Prostate gland (tissue), 2 donors: ENCODE results near the gene TAPT1. TPM values are rescaled to one million over a fixed set of nuclear protein-coding genes. Genes with fewer than 3 reads are reported as not detected.

Source experiments
- DNase-seq: peaks from one replicate; pipeline ENCODE4 v3.0.0-alpha.2; 2019; ENCODE audit warnings: low spot score
- H3K27ac ChIP-seq, 2 donors: fragments of 200-600 bp; sonication (generic); 2 replicates each; pipeline ENCODE4 v1.5.1; 2017 to 2019
- H3K27me3 ChIP-seq: fragments of 200-600 bp; sonication (generic); replicated peaks from 2 replicates; pipeline ENCODE4 v1.5.1; 2019; ENCODE audit not compliant: insufficient read depth
- H3K36me3 ChIP-seq, 2 donors: fragments of 200-600 bp; sonication (generic); 1 replicate in 1 of 2; 2 replicates in 1 of 2; pipeline versions ENCODE4 v1.5.1 to v1.8.1; 2017 to 2019
- H3K4me1 ChIP-seq: fragments of 200-600 bp; sonication (generic); replicated peaks from 2 replicates; pipeline ENCODE4 v1.5.1; 2019
- H3K4me3 ChIP-seq, 2 donors: fragments of 200-600 bp; sonication (generic); 2 replicates each; pipeline ENCODE4 v1.5.1; 2017 to 2019
- H3K9me3 ChIP-seq: fragments of 200-600 bp; sonication (generic); 2 replicates; pipeline ENCODE4 v1.5.1; 2017
- POLR2A ChIP-seq: fragments of 450-650 bp; IDR thresholded peaks from one replicate; pipeline ENCODE4 v1.6.1; 2016; ENCODE audit warnings: antibody characterized with exemption, mild to moderate bottlenecking
- POLR2AphosphoS5 ChIP-seq: sonication (generic); formaldehyde crosslinking; IDR thresholded peaks from one replicate; pipeline ENCODE4 v1.6.1; 2017; ENCODE audit warnings: antibody characterized with exemption
- WGBS: methylation state at CpG from one replicate; pipeline ENCODE4 v1.1.5; 2018; 5-methylcytosine and 5-hydroxymethylcytosine counted together
- intact Hi-C: fragments of 100-400 bp; cut with DNase I; formaldehyde crosslinking; loops from one replicate; pipeline ENCODE4 v1.14.2; 2022
- total RNA-seq, 2 donors: library from RNA; depleted of rRNA; stranded (reverse); fragments of >200 nt; gene quantifications; one replicate each; pipeline ENCODE4 v1.1.0, GENCODE V29; 2016
- TF ChIP-seq, protein P1 (sequence below), 4 experiments: fragments of 200-600 bp in 2 of 4; fragments of 450-650 bp in 2 of 4; sonication (generic) in 2 of 4; IDR thresholded peaks; 1 replicate in 3 of 4; 2 replicates in 1 of 4; pipeline ENCODE4 v1.5.1; 2016 to 2019; ENCODE audit warnings: antibody characterized with exemption in 4 of 4, mild to moderate bottlenecking in 2 of 4, moderate library complexity in 2 of 4

TAPT1 gene
- total RNA-seq, 2 donors from 2014 or later, result 16.2 to 48.6 TPM

DNA sequence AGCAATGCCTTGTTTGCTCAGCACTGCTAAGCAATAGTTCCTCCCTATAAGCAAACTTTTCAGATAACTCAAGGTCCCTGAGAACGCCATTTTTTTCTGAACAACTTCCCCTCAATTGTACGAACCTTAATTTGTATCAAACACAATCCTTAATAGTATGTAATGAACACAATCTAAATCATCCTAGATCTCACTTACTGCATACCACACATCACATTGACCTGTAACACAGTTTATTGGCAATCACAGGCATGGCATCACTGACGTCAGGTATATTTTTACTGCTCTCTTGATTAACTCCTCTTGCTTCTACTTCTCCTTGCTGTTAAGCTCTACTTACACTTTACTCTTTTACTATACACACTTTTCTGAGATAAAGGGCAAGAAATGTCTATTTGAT, 67.0 kb downstream of the TAPT1 start:
- no peak for DNase-seq
- peak; percentile 7 for TF ChIP-seq POLR2AphosphoS5
- TF ChIP-seq, protein P1, sequence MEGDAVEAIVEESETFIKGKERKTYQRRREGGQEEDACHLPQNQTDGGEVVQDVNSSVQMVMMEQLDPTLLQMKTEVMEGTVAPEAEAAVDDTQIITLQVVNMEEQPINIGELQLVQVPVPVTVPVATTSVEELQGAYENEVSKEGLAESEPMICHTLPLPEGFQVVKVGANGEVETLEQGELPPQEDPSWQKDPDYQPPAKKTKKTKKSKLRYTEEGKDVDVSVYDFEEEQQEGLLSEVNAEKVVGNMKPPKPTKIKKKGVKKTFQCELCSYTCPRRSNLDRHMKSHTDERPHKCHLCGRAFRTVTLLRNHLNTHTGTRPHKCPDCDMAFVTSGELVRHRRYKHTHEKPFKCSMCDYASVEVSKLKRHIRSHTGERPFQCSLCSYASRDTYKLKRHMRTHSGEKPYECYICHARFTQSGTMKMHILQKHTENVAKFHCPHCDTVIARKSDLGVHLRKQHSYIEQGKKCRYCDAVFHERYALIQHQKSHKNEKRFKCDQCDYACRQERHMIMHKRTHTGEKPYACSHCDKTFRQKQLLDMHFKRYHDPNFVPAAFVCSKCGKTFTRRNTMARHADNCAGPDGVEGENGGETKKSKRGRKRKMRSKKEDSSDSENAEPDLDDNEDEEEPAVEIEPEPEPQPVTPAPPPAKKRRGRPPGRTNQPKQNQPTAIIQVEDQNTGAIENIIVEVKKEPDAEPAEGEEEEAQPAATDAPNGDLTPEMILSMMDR (IDR thresholded peaks at IDR 0.05), result no peak
- 71% methylated on average over 3 of the region's 3 CpGs for WGBS
- no peaks in the 10 kb centered on the region for H3K36me3 ChIP-seq
- H3K27me3 ChIP-seq, result no peaks in the 10 kb centered on the region
- H3K9me3 ChIP-seq, result no peaks in the 10 kb centered on the region
- H3K27ac ChIP-seq, result no peak overlapping the region
- no peaks in the 10 kb centered on the region for H3K4me1 ChIP-seq
- H3K4me3 ChIP-seq, result no peak overlapping the region
- intact Hi-C loops, result no loop called here

DNA sequence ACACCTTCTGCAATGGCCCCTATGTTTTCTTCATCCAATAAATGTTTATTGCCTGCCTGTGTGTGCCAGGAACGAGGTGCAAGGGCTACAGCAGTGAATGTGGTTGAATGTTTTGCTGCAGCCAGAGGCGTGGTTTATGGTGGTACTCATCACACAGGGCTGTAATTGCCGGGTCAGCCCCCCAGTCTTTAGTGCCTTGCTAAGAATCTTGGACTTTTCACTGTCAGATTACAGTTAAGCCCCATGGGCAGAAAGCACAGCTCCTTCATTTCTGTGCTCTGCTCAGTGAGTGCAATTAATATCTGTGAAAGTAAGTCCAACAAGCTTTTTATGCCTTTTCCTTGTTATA, 67.8 kb downstream of the TAPT1 start:
- Histone ChIP-seq H3K27me3 (no peaks in the 10 kb centered on the region), H3K9me3 (no peaks in the 10 kb centered on the region), H3K27ac (no peak overlapping the region), H3K4me1 (no peaks in the 10 kb centered on the region), H3K36me3 (no peaks in the 10 kb centered on the region), H3K4me3 (no peak overlapping the region)
- TF ChIP-seq, protein P1 (IDR thresholded peaks at IDR 0.05), result no peak
- no peak for TF ChIP-seq POLR2A
- TF ChIP-seq POLR2AphosphoS5, result no peak
- intact Hi-C loops, result no loop called here
- 22% methylated on average over 3 of the region's 3 CpGs for WGBS
- DNase-seq, result no peak

- H3K27ac ChIP-seq, result no peak overlapping the region
- no peaks in the 10 kb centered on the region for H3K36me3 ChIP-seq
- no peak overlapping the region for H3K4me3 ChIP-seq
- no peaks in the 10 kb centered on the region for H3K9me3 ChIP-seq
- no peaks in the 10 kb centered on the region for H3K4me1 ChIP-seq
- TF ChIP-seq POLR2AphosphoS5 (no peak), POLR2A (no peak)
- TF ChIP-seq, protein P1 (IDR thresholded peaks at IDR 0.05), result no peak
- no peaks in the 10 kb centered on the region for H3K27me3 ChIP-seq
- 58% methylated on average over 14 of the region's 14 CpGs for WGBS
- no peak for DNase-seq
- intact Hi-C loops, result no loop called here
Observed at GRCh38 chr4:16157609-16158503, 68.4 kb downstream of the TAPT1 start.

- no peak for DNase-seq
- intact Hi-C loops, result no loop called here
- TF ChIP-seq, protein P1 (IDR thresholded peaks at IDR 0.05), result no peak
- TF ChIP-seq POLR2AphosphoS5 (no peak), POLR2A (no peak)
- no peak overlapping the region for H3K27ac ChIP-seq
- WGBS, result 81% methylated on average over 9 of the region's 9 CpGs
- no peaks in the 10 kb centered on the region for H3K36me3 ChIP-seq
- H3K27me3 ChIP-seq, result no peaks in the 10 kb centered on the region
- no peaks in the 10 kb centered on the region for H3K9me3 ChIP-seq
- no peak overlapping the region for H3K4me3 ChIP-seq
- no peaks in the 10 kb centered on the region for H3K4me1 ChIP-seq
Observed at GRCh38 chr4:16155528-16156169, 70.6 kb downstream of the TAPT1 start.

- Histone ChIP-seq H3K4me3 (no peak overlapping the region), H3K27me3 (no peaks in the 10 kb centered on the region), H3K27ac (no peak overlapping the region), H3K36me3 (no peaks in the 10 kb centered on the region), H3K4me1 (no peaks in the 10 kb centered on the region), H3K9me3 (no peaks in the 10 kb centered on the region)
- TF ChIP-seq, protein P1 (IDR thresholded peaks at IDR 0.05), result no peak
- TF ChIP-seq POLR2A (no peak), POLR2AphosphoS5 (no peak)
- DNase-seq, result no peak
- WGBS, result 96% methylated on average over 3 of the region's 3 CpGs
- intact Hi-C loops, result no loop called here
Observed at GRCh38 chr4:16154451-16154850, 71.8 kb downstream of the TAPT1 start.
